Gastroesophageal sphincter (tissue), 3 donors: ENCODE measurements around the gene OR1N1.

ENCODE experiments used
- POLR2A ChIP-seq, 2 donors: fragments of 450-650 bp; IDR thresholded peaks; one replicate each; pipeline ENCODE4 v1.6.1; 2017; ENCODE audit warnings: antibody characterized with exemption in 2 of 2, mild to moderate bottlenecking in 2 of 2, moderate library complexity in 1 of 2
- TF ChIP-seq, protein P1 (sequence below), 4 experiments: fragments of 200-600 bp in 2 of 4; fragments of 450-650 bp in 2 of 4; sonication (generic) in 1 of 4; IDR thresholded peaks; one replicate each; pipeline ENCODE4 v1.5.1; 2017 to 2019; ENCODE audit warnings: antibody characterized with exemption in 4 of 4, mild to moderate bottlenecking in 2 of 4, moderate library complexity in 2 of 4

DNA sequence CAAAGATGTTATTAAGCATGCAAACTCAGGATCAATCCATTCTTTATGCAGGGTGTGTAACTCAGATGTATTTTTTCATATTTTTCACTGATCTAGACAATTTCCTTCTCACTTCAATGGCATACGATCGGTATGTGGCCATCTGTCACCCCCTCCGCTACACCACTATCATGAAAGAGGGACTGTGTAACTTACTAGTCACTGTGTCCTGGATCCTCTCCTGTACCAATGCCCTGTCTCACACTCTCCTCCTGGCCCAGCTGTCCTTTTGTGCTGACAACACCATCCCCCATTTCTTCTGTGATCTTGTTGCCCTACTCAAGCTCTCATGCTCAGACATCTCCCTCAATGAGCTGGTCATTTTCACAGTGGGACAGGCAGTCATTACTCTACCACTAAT is 7.7 kb downstream of the OR1N1 start:
- TF ChIP-seq, protein P1, sequence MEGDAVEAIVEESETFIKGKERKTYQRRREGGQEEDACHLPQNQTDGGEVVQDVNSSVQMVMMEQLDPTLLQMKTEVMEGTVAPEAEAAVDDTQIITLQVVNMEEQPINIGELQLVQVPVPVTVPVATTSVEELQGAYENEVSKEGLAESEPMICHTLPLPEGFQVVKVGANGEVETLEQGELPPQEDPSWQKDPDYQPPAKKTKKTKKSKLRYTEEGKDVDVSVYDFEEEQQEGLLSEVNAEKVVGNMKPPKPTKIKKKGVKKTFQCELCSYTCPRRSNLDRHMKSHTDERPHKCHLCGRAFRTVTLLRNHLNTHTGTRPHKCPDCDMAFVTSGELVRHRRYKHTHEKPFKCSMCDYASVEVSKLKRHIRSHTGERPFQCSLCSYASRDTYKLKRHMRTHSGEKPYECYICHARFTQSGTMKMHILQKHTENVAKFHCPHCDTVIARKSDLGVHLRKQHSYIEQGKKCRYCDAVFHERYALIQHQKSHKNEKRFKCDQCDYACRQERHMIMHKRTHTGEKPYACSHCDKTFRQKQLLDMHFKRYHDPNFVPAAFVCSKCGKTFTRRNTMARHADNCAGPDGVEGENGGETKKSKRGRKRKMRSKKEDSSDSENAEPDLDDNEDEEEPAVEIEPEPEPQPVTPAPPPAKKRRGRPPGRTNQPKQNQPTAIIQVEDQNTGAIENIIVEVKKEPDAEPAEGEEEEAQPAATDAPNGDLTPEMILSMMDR (IDR thresholded peaks at IDR 0.05) = no peak
- no peak for TF ChIP-seq POLR2A (IDR thresholded peaks at IDR 0.05)
